SU-DHL-6 (cell line): ENCODE data around the gene STX16.

Experiments
- CTCF ChIP-seq: fragments of 200-600 bp; sonication (generic); IDR thresholded peaks from one replicate; pipeline ENCODE4 v1.5.1; 2017; ENCODE audit warnings: antibody characterized with exemption, mild to moderate bottlenecking, low read length, moderate library complexity; ENCODE audit not compliant: insufficient read depth, poor library complexity, severe bottlenecking
- EZH2phosphoT487 ChIP-seq: fragments of 200-600 bp; sonication (generic), shearing (Covaris generic); conservative IDR thresholded peaks from 2 replicates; pipeline ENCODE4 v1.6.1; 2018; ENCODE audit warnings: mild to moderate bottlenecking, antibody characterized with exemption, low read length, moderate library complexity, mixed read lengths

GRCh38 chr20:58634521-58635278 is 16.4 kb upstream of the STX16 start:
- no peak for TF ChIP-seq CTCF
- TF ChIP-seq EZH2phosphoT487 = no peak
